GM18505 (cell line): ENCODE measurements around the gene HMGXB4.

Experiments
- ATAC-seq: cut with Tn5 transposase; IDR thresholded peaks from one replicate; pipeline ENCODE4 v1.9.1; 2021; ENCODE audit not compliant: unreplicated experiment
- POLR2A ChIP-seq: IDR thresholded peaks from 4 replicates; pipeline ENCODE4 v1.6.1; 2011; ENCODE audit warnings: borderline replicate concordance; ENCODE audit not compliant: insufficient read depth, insufficient read length; ENCODE audit errors: extremely low read depth

HMGXB4 gene

DNA sequence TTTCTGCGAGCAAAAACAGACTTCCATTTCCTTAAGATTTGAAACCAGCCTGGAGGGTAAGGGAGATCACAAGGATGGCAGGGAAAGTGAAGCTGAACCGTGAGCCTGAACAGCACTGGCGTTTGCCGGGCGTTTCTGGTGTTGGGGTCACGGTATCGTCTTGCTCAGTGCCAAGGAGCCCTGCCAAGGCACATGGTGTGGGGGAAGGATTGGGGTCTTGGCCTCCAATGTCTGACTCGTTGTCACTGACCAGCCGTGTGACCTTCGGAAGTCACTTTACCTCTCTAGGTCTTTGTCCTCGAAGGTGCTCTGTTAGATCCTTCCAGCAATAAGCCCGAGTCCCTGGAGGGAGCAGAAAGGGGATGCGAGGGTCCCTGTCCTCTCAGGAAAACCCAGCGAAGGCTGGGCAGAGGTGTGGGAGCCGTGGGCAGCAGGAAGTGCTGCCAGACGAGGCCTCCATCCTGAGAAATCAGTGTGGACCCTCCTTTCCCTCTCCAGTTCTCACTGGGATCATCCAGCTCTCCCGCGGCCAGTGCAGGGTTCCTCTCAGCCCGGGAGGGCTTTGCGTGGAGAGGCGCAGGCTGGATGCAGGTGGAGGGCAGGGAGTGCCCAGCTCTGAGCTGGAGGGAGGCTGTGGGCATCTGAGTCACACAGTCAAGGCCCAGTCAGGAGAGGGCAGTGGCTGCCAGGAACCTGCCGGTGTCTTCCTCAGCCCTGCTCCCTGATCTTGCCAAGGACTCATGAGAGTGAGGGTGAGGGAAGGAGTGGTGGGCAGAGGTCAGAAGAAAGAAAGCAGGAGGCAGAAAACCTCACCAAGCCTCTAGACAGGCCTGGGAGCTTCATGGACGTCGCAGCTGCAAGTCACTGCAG is 61.3 kb downstream of the HMGXB4 start:
- TF ChIP-seq POLR2A = no peak
- ATAC-seq = no peak

DNA sequence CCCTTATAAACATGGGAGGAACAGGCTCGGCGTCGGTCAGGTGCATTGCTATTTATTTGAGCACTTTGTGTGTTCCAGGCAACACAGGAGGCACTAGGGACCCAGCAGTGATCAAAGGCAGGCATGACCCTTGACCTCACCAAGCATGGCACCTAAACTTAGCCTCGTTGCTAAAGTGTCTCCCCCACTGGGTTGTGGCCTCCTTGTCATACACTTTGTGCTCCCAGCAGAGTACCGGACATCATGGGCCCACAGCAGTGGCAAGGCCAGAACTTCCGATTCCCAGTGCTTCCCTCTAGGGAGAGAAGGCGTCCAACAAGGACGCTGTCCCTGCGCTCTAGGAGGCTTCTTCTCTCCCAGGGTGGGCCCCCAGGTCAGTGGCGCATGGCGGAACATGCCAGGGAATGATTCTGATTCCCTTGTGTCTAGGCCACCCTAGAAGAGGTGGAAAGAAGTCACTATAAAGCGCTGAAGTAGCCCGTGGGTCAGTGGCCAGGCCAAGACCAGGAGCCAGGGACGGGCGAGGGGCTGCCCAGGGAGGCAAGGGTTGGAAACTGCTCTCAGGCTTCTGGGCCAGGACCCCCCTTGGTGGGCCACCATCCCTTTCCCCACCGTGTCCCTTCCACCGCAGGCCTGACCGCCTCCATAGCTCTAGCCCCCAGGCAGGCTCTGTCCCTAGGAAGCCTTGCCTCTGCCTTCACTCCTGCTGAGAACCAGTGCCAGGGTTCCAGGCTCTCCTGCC is 62.1 kb downstream of the HMGXB4 start:
- TF ChIP-seq POLR2A = no peak
- no peak for ATAC-seq

DNA sequence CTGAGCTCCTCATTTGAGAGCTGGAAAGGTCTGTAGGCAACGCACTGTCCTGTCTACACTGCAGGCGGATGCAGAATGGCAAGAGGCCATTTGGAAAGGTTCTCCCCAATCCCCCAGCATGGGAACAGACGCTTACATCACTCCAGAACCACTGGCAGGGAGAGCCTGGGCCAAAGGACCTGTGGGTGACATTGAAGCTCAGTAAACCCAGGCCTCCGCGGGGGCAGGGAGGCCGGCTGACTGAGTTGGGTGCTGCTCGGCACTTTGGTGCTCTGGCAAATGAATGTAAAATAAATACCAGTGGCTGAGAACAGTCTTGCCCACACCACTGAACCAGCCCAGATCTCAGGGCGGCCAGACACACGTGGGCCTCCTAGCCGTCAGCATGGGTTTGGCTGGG is 64.8 kb downstream of the HMGXB4 start:
- no peak for TF ChIP-seq POLR2A
- no peak for ATAC-seq

DNA sequence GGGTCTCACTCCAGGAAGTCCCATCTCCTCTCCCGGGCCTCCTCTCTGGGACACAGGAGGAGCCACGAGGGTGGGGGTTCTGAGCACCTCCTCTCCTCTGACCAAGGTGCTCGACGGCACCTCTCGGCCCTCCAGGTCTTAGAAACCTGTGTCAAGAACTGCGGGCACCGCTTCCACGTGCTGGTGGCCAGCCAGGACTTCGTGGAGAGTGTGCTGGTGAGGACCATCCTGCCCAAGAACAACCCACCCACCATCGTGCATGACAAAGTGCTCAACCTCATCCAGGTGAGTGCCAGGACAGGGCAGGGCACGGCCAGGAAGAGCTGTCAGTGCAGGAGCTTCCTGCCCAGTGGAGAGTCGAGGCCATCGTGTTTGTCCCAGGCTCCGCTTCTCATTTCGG is 65.6 kb downstream of the HMGXB4 start:
- TF ChIP-seq POLR2A = no peak
- no peak for ATAC-seq

DNA sequence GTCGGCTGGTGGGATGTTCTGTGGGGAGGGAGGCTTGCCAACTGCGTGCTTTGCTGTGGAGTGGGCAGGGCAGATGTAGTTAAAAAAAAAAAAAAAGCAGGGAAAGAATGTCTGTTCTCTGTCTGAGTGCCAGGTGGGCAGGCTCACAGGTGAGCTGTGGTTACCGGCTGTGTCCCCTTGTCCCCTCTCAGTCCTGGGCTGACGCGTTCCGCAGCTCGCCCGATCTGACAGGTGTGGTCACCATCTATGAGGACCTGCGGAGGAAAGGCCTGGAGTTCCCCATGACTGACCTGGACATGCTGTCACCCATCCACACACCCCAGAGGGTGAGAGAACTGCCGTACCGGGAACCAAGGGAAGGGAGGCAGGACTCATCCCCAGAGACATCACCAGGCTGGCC is 66.0 kb downstream of the HMGXB4 start:
- TF ChIP-seq POLR2A = no peak
- no peak for ATAC-seq

DNA sequence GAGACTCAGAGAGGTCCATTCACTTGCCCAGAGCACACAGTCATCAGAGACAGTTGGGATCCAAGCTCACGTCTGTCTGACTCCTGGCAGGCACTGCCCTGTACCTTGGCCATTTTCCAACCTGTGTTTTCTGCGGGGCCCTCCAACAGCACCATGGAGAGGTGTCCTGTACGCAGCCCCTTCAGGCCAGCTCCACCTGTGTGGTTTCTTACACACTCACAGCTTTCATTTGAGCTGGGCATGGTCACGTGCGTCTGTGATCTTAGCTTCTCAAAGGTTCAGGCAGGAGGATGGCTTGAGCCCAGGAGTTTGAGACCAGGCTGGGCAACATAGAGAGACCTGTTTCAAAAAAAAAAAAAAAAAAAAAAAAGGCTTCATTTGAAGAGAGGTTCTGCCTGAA is 66.8 kb downstream of the HMGXB4 start:
- TF ChIP-seq POLR2A = no peak
- ATAC-seq = no peak

DNA sequence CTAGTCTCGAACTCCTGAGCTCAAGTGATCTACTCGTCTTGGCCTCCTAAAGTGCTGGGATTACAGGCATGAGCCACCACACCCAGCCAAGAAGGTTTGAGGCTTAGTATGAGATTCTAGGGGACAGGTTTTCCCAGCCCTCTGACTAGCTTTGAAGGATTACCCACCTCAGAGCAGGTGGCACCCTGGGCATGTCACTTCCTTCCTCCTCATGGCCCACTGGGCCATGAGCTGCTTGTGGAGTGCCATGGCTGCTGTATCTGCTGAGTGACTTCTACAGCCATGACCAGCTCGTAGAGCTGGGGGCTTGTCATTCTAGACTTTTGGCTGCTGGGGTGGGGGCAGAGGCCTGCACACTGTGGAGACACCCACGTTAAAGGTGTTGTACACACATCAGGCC is 67.5 kb downstream of the HMGXB4 start:
- no peak for TF ChIP-seq POLR2A
- no peak for ATAC-seq

DNA sequence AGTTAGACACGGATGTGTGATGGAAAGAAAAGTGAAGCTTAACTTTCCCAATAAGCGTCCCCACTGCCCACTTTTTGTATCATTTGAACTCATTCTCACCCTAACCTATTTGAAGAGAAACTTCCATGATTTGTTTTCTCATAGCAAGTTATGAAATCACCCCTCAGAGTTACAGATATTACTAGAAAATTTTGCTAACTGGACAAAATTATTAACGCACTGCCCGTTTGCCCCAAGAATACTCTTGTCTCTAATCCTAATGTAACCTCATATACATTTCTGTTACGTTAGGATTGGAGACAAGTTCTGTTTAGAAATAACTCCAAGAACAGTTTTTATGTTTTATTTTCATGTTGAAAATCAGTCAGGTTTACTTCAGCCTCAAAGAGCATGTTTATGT is 67.9 kb downstream of the HMGXB4 start:
- no peak for TF ChIP-seq POLR2A
- no peak for ATAC-seq

DNA sequence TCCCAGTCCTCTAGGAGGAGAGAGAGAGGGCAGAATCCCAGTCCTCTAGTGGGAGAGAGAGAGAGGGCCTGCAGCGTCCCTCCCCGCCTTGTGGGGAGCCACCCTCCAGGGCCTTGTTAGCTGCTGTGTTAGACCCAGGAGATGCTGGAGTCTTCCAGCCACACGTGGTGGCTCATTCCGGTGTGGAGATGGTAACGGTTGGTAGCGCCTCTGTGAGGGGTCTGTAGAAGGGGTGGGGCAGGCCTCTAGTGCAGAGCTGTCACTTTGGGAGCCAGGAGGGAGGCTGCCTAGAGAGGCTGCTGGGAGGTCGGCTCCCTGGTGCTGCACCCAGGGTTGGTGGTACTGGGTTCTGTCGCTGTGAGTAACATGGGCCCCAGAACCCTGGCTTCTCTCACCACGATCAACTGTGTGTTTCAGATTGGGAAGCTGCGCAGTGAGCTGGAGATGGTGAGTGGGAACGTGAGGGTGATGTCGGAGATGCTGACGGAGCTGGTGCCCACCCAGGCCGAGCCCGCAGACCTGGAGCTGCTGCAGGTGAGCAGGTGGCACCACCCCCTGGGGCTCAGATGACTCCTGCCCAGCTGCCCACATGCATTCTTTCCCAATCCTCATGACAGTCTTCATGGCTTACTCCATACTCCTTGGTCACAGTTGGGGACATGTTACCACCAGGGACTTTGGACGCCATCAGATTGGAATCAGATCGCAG is 69.7 kb downstream of the HMGXB4 start:
- no peak for TF ChIP-seq POLR2A
- no peak for ATAC-seq

DNA sequence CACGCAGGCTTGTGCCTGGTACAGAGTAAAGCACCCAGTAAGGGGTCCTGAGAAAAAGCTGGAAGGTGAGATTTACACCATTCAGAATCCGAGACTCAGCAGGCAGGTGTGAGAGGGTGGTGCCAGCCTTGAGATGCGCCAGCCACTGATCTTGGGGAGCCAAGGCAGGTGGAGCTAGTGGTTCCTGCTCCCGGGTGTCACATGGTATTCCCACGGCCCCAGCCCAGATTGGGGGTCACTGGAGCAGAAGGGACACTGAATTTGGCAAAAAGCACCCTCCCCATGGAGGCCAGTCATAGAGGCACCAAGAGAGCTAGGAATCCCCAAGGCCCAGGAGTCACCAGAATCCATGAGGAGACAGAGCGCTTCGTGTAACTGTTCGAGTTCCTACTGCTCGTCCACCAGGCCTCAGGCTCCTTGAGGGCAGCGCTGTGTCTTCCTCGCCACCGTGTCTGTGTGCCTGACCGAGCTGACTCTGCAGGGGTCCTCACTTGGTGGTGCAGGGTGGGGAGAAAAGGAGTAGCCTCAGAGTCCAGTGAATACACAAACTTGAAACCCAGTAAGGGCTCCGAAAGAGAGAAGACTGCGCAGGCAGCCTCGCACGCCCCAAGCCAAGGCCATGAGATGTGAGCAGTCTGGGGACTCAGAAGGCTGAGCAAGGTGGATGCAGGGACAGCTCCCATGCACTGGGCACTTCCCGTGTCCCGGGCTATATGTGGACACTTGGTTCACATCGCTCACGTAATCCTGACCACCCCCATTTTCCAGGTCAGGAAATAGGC is 70.6 kb downstream of the HMGXB4 start:
- TF ChIP-seq POLR2A = no peak
- no peak for ATAC-seq

DNA sequence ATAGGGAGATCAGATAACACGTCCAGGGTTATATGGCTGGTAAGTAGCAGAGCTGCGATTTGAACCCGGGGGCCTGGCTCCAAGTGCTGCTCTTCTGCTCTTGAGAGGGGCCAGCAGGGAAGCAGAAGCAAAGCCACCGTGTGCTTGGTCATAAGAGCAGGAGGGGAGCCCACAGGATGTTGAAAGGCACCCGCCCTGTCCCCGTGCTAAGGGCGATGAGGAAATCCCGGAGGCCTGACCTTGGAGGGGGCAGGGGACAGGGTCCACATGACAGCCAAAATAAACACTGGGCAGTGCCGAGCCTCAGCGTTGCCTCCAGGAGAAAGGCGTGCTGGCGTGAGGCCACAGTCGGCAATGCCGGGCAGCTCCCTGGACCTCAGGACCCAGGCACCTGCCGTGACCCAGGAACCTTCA is 71.2 kb downstream of the HMGXB4 start:
- no peak for TF ChIP-seq POLR2A
- no peak for ATAC-seq

DNA sequence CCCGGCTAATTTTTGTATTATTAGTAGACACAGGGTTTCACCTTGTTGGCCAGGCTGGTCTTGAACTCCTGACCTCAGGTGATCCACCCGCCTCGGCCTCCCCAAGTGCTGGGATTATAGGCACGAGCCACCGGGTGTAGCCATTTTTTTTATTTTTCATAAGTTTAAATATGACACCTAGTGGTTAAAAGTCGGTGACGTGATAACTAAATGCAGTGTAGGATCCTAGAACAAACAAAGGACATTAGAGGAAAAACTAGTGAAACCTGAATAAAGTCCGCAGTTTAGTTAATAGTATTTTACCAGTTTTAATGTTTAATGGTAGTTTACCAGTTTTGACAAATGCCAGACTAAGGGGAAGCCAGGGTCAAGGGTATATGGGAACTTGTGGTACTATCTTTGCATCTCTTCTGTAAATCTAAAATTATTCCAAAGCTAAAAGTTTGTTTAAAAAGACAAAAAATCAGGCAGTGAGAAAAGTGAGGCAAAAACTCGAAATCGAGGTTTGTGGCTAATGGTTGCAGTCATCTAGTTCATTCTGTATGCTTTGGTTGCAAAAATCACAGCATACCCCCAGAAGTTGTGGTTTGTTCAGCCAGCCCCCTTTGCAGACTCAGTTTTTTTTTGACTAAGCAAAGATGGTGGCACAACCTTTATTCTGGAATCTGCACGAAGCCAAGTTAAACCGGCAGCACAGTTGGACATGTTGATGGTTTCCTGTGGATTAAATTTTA is 72.0 kb downstream of the HMGXB4 start:
- no peak for ATAC-seq
- no peak for TF ChIP-seq POLR2A

DNA sequence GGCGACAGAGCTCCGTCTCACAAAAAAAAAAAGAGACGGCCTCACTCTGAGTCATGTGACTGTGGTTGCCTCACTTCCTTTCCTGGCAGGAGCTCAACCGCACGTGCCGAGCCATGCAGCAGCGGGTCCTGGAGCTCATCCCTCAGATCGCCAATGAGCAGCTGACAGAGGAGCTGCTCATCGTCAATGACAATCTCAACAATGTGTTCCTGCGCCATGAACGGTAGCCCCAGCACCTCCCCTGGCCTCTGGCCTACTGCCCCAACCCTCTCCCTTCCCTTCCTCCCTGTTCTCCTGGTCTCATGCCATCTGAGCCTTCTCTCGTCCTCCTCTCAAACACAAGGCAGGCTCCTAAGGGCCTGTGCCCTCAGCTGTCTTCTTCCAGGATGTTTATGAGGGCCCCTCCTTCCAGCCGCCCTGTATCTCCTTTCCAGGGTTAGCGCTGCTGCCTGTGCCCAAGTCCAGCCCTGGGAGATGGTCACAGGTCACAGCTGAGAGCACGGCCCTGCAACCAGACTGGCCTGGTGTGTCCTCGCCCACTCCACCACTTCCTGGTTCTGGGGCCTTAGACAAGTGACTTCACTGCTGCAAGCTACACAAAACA is 73.1 kb downstream of the HMGXB4 start:
- peak; percentile 16 for TF ChIP-seq POLR2A
- ATAC-seq = no peak

DNA sequence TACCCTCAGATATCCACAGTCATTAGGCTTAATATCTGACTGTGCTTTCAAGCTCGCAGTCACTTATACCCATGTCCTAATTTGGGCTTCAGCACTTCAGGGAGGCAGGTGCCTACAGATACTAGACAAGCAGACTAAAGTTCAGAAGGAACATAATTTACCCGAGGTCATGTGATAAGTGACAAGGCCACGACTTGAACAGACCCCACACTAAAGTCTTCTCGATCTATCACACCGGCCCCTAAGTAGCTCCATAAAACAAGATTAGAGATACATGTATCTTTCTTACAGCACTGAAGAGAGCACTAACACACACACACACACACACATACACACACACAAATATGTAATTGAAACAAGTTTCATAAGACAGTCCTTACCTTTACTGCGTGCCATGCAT is 75.0 kb downstream of the HMGXB4 start:
- ATAC-seq = no peak
- TF ChIP-seq POLR2A = no peak
